Osteoblast (primary cell): Measurements from ENCODE around the gene CYP46A1. TPM values are rescaled to one million over a fixed set of nuclear protein-coding genes. Genes with fewer than 3 reads are reported as not detected.

Experiments used
- DNase-seq: peaks from one replicate; pipeline ENCODE4 v3.0.0; 2011; ENCODE audit warnings: low spot score, mixed read lengths; ENCODE audit not compliant: insufficient read length; ENCODE audit errors: missing footprints
- H2AFZ ChIP-seq: 2 replicates; pipeline ENCODE4 v1.6.0; 2011; ENCODE audit warnings: mild to moderate bottlenecking, low read length
- H3K27ac ChIP-seq: 2 replicates; pipeline ENCODE4 v1.5.1; 2011; ENCODE audit warnings: mild to moderate bottlenecking, low read depth, low read length, moderate library complexity
- H3K27me3 ChIP-seq: 2 replicates; pipeline ENCODE4 v1.6.0; 2012; ENCODE audit warnings: mild to moderate bottlenecking, control low read depth, inconsistent platforms, low read length, moderate library complexity; ENCODE audit not compliant: insufficient read depth
- H3K36me3 ChIP-seq: 2 replicates; pipeline ENCODE4 v1.5.1; 2011; ENCODE audit warnings: mild to moderate bottlenecking, low read length, control low read depth, moderate library complexity; ENCODE audit not compliant: insufficient read depth
- H3K4me1 ChIP-seq: 2 replicates; pipeline ENCODE4 v1.5.1; 2011; ENCODE audit warnings: mild to moderate bottlenecking, low read length, control low read depth, moderate library complexity; ENCODE audit not compliant: insufficient read depth
- H3K4me2 ChIP-seq: 2 replicates; pipeline ENCODE4 v1.6.0; 2011; ENCODE audit warnings: mild to moderate bottlenecking, low read length; ENCODE audit not compliant: insufficient read depth
- H3K4me3 ChIP-seq: fragments of 200-600 bp; sonication (generic); 3 replicates; pipeline ENCODE4 v1.5.1; 2012; ENCODE audit warnings: mild to moderate bottlenecking, low read length, inconsistent platforms; ENCODE audit not compliant: insufficient read depth
- H3K79me2 ChIP-seq: 2 replicates; pipeline ENCODE4 v1.6.0; 2012; ENCODE audit warnings: mild to moderate bottlenecking, low read length, control low read depth, inconsistent platforms; ENCODE audit not compliant: insufficient read depth
- H3K9me3 ChIP-seq: 2 replicates; pipeline ENCODE4 v1.5.1; 2011; ENCODE audit warnings: low read depth, low read length, control low read depth
- H4K20me1 ChIP-seq: 2 replicates; pipeline ENCODE4 v1.6.0; 2012; ENCODE audit warnings: mild to moderate bottlenecking, low read length, control low read depth; ENCODE audit not compliant: insufficient read depth
- CTCF ChIP-seq: IDR thresholded peaks from 2 replicates; pipeline ENCODE4 v1.5.1; 2011; ENCODE audit warnings: mild to moderate bottlenecking, low read depth, low read length, moderate library complexity; ENCODE audit errors: extremely low read depth
- total RNA-seq: library from RNA; depleted of rRNA; stranded (reverse); fragments of >200 nt; gene quantifications from 2 replicates; pipeline ENCODE4 v1.2.3, GENCODE V29; 2012

The CYP46A1 gene
- total RNA-seq, 1 donor, result 0.36 TPM

DNA sequence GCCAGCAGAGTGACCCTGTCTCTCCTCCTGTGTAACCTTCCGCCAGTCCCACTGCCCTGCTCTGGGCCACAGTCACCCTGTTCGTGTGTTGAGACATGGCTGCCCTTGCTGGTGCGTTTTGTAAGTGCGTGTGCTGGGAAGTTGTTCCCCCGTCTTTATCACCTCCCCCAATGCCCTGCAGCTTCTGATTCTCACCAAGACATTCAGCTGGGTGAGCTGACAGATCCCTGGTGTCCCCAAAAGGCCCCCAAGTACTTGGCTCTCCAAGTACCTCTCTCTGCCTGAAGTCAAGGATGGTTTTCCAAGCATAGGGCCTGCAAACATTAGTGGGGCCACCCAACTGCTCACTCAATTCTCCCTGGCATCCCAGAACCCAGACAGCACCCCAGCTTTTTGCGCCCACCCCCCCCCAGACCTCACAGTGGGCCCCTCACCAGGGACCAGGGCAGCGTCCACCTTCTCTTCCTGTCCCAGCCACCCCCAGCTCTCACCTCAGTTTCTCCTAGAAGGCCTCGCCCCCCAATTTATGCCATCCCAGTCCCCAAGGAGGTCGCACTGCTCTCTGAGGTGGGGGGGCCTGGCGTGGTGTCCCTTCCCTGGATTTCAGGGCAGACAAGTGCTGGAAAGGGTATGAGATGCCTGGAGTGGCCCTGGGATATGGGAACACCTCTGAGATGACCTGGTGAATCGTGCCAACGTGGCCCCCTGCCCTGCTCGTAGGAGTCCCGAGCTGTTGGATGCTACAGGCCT is 57.3 kb downstream of the CYP46A1 start:
- Histone ChIP-seq H3K4me1 (peaks cover 35% of the 10 kb centered on the region), H3K27me3 (no peaks in the 10 kb centered on the region), H3K4me2 (no peak overlapping the region), H3K36me3 (no peaks in the 10 kb centered on the region), H3K27ac (no peak overlapping the region), H4K20me1 (peaks cover 3% of the 10 kb centered on the region), H3K79me2 (no peaks in the 10 kb centered on the region), H3K4me3 (no peak overlapping the region), H3K9me3 (no peaks in the 10 kb centered on the region), H2AFZ (no peak overlapping the region)
- peak; percentile 72 for DNase-seq
- no peak for TF ChIP-seq CTCF

DNA sequence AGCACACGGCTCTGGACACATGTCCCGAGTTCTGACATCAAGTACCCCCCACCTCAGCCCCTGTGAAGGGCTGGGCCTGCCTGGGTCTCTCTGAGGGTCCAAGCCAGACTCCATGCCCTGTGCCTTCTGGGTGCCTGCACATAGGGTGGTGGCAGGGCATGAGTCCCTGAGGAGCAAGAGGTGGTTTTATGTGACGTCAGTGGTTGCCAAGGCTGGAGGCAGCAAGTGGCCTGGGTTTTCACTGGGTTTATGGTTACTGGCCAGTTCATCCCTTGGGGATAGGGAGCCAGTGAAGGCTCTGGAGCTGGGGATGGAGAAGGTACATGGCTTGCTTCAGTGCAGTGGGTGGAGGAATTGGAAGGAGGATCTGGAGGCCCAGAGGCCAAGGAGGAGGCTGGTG is 58.0 kb downstream of the CYP46A1 start:
- Histone ChIP-seq H4K20me1 (peaks cover 3% of the 10 kb centered on the region), H3K79me2 (no peaks in the 10 kb centered on the region), H3K9me3 (no peaks in the 10 kb centered on the region), H3K4me3 (no peak overlapping the region), H3K27ac (no peak overlapping the region), H3K4me2 (no peak overlapping the region), H3K36me3 (no peaks in the 10 kb centered on the region), H2AFZ (no peak overlapping the region), H3K4me1 (peaks cover 38% of the 10 kb centered on the region), H3K27me3 (no peaks in the 10 kb centered on the region)
- DNase-seq, result peak; percentile 87
- no peak for TF ChIP-seq CTCF

DNA sequence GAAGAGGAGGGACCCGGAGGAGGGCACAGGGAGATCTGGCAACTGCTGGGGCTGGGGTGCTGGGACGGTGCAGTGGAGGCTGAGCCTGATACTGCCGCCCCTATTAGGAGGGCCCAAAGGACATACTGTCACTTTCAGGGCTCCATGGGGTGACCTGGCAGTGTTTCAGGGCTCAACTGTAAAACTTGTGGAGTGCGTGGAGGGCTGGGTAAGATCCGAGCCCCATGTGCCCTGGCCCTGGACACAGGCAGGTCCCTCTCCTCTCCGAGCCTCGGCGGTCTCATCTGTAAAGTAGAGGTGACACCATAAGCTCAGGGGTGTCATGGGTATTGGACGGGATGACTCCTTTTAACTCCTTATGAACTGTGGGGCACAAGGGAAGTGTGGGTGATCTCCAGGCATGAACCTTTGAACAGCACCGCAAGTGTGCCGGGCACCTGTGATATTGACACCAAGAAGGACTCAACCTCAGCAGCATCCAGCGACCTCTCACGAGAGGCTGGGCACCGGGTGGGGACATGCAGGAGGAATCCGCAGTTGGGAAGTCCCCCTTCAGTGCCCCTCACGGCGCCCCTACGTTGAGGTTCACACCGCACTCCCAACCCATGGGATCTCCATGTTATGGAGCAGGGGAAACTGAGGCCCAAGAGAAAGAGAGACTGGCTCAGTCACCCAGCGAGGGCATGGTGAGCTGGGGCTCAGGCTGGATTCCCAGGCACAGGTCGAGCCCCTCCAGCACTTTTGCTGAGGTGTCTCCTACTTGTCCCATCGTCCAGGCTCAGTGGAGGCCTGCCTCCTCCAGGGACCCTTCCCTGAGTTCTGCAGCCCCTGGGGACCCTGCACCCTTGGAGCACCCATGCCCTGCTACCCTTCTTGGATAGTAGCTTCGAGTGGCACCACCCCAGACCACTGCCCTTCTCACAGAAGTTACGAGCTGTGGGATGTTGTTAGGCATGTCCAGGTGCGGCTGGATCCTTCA is 58.7 kb downstream of the CYP46A1 start:
- peaks cover 34% of the 10 kb centered on the region for H3K4me1 ChIP-seq
- no peak overlapping the region for H3K4me2 ChIP-seq
- no peak for TF ChIP-seq CTCF
- no peak overlapping the region for H3K4me3 ChIP-seq
- no peak overlapping the region for H2AFZ ChIP-seq
- no peak overlapping the region for H3K27ac ChIP-seq
- H3K36me3 ChIP-seq, result no peaks in the 10 kb centered on the region
- H4K20me1 ChIP-seq, result peaks cover 3% of the 10 kb centered on the region
- no peaks in the 10 kb centered on the region for H3K9me3 ChIP-seq
- peak; percentile 50 for DNase-seq
- H3K27me3 ChIP-seq, result no peaks in the 10 kb centered on the region
- H3K79me2 ChIP-seq, result no peaks in the 10 kb centered on the region
